ENCODE data around the gene MRPL27.
A peak's percentile ranks its signal among the peaks of the same experiment; 100 is the strongest.

MRPL27 gene

GRCh38 chr17:50359998-50360461, 13.0 kb downstream of the MRPL27 start:
- ChIA-PET CTCF (interaction anchor here (1.5 to 4.2 kb wide), 3 partner anchors 12 to 119 kb away, joined by 4 to 52 read pairs (median 39); partner anchors contain the start of gene RSAD1), POLR2A (interaction anchor here (0.6 to 1.4 kb wide), 4 partner anchors 13 to 970 kb away, joined by 3 to 5 read pairs (median 4); partner anchors contain the start of gene LRRC59)
- Histone ChIP-seq H3K4me3 (ENCODE audit: low read depth, low read length) (no peak overlapping the region), H3K4me1 (ENCODE audit: control insufficient read depth, insufficient read depth, low read length) (0 out of 2 replicates have a peak, but pooled peaks cover 5% of the 10 kb centered on the region), H3K36me3 (ENCODE audit: control insufficient read depth in 2 of 2, insufficient read depth in 1 of 2, low read length in 2 of 2) (peaks cover 9 to 78% of the 10 kb centered on the region in 2 experiments; a peak in 2 of 3 replicates), H3K27ac (ENCODE audit: extremely low read depth, low read depth, low read length) (no peak overlapping the region; the same call in 1 of the 2 replicates), H3K9me3 (ENCODE audit: control insufficient read depth, insufficient read depth, low read depth, low read length) (no peaks in the 10 kb centered on the region)
- TF ChIP-seq ZNF596 (tag by site-specific recombination; IDR thresholded peaks at IDR 0.05): no peak
- TF ChIP-seq ZNF791 (tag by site-specific recombination; IDR thresholded peaks at IDR 0.05): no peak
- TF ChIP-seq IKZF3 (tag by site-specific recombination; IDR thresholded peaks at IDR 0.05): no peak
- TF ChIP-seq ZNF776 (tag by site-specific recombination; IDR thresholded peaks at IDR 0.05; ENCODE audit: borderline replicate concordance): no peak
- no peak for TF ChIP-seq ZFP41 (tag by site-specific recombination; IDR thresholded peaks at IDR 0.05; ENCODE audit: borderline replicate concordance)
- no peak for TF ChIP-seq ZNF2 (tag by site-specific recombination; IDR thresholded peaks at IDR 0.05)
- TF ChIP-seq ZNF521 (tag by site-specific recombination; IDR thresholded peaks at IDR 0.05): no peak
- no peak for TF ChIP-seq ZNF10 (tag by site-specific recombination; IDR thresholded peaks at IDR 0.05)
- no peak for TF ChIP-seq ZNF664 (tag by site-specific recombination; IDR thresholded peaks at IDR 0.05)

DNA sequence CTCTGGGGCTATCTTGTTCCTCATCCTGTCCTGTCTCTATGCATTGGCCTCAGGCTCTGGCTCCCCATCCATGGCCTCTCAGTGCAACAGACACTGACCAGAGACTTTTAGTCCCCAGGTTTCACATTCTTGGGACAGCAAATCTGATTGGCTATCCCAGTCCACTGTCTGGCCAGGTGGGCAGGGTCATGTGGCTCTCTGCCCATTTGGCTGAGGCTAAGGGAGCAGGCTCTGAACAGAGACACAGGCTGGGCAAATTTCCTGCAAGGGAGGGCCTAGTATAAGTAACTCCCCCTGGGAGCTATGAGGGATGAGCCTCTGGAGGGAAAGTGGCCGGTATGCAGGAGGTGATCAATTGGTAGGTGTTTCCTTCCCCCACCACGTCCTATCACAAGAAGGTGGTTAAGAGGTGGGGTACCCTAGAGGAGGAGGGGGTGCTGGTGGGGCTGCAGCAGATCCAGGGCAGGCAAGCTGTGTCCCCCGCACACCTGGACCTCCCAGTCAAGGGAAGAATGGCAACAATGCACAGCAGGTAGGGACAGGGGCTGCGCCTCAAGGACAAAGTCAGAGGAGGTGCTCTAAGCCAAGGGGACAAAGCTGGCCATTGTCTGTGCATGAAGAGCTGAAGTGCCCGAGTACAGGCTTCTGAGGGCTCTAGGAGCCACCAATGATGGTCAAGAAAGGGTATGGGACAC, 13.8 kb downstream of the MRPL27 start:
- Histone ChIP-seq H3K36me3 (ENCODE audit: control insufficient read depth in 2 of 2, insufficient read depth in 1 of 2, low read length in 2 of 2) (peaks cover 9 to 78% of the 10 kb centered on the region in 2 experiments; a peak in 2 of 3 replicates), H3K27ac (ENCODE audit: extremely low read depth, low read depth, low read length) (no peak overlapping the region), H3K4me3 (ENCODE audit: low read depth, low read length) (no peak overlapping the region), H3K9me3 (ENCODE audit: control insufficient read depth, insufficient read depth, low read depth, low read length) (no peaks in the 10 kb centered on the region), H3K4me1 (ENCODE audit: control insufficient read depth, insufficient read depth, low read length) (0 out of 2 replicates have a peak, but pooled peaks cover 5% of the 10 kb centered on the region)
- ChIA-PET CTCF (interaction anchor here (1.5 to 4.2 kb wide), 3 partner anchors 25 to 120 kb away, joined by 4 to 52 read pairs (median 6); partner anchors contain the start of genes LRRC59 and RSAD1), POLR2A (interaction anchor here (0.6 to 1.4 kb wide), 5 partner anchors 10 to 159 kb away, joined by 3 to 5 read pairs (median 4); partner anchors contain the start of gene LRRC59)
- TF ChIP-seq, protein P1, sequence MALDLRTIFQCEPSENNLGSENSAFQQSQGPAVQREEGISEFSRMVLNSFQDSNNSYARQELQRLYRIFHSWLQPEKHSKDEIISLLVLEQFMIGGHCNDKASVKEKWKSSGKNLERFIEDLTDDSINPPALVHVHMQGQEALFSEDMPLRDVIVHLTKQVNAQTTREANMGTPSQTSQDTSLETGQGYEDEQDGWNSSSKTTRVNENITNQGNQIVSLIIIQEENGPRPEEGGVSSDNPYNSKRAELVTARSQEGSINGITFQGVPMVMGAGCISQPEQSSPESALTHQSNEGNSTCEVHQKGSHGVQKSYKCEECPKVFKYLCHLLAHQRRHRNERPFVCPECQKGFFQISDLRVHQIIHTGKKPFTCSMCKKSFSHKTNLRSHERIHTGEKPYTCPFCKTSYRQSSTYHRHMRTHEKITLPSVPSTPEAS (tag by site-specific recombination; IDR thresholded peaks at IDR 0.05): no peak
- TF ChIP-seq ZNF791 (tag by site-specific recombination; IDR thresholded peaks at IDR 0.05): no peak
- 0 out of 2 replicates have a peak, but pooled peaks have one; percentile 16 for TF ChIP-seq SP2 (tag by site-specific recombination; IDR thresholded peaks at IDR 0.05)
- TF ChIP-seq ZNF214 (tag by site-specific recombination; IDR thresholded peaks at IDR 0.05; ENCODE audit: borderline replicate concordance): no peak
- no peak for TF ChIP-seq ZIC2 (tag by site-specific recombination; IDR thresholded peaks at IDR 0.05)
- no peak for TF ChIP-seq ZNF324 (tag by site-specific recombination; IDR thresholded peaks at IDR 0.05)

DNA sequence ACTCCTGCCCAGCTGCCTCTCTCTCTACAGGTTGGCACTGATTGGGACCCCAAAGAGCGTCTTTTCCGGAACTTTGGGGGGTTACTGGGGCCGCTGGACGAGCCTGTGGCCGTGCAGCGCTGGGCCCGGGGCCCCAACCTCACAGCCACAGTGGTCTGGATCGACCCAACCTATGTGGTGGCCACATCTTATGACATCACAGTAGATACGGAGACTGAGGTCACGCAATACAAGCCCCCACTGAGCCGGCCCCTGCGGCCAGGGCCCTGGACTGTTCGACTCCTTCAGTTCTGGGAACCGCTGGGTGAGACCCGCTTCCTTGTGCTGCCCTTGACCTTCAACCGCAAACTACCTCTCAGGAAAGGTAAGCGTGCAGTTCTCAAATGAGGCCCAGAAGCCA, 14.8 kb downstream of the MRPL27 start:
- no peaks in the 10 kb centered on the region for H3K4me1 ChIP-seq (ENCODE audit: control insufficient read depth, insufficient read depth, low read length)
- no peaks in the 10 kb centered on the region for H3K9me3 ChIP-seq (ENCODE audit: control insufficient read depth, insufficient read depth, low read depth, low read length)
- ChIA-PET CTCF (interaction anchor here (1.6 kb wide), 1 partner anchor 40 kb away, joined by 6 read pairs; the partner anchor contains the start of gene LRRC59), POLR2A (interaction anchor here (1.1 kb wide), 1 partner anchor 11 kb away, joined by 3 read pairs; no protein-coding TSS in a partner anchor)
- H3K36me3 ChIP-seq (ENCODE audit: control insufficient read depth in 2 of 2, insufficient read depth in 1 of 2, low read length in 2 of 2): peaks cover 9 to 84% of the 10 kb centered on the region in 2 experiments; a peak in 2 of 3 replicates
- no peak overlapping the region for H3K4me3 ChIP-seq (ENCODE audit: low read depth, low read length)
- TF ChIP-seq ZNF473 (tag by site-specific recombination; IDR thresholded peaks at IDR 0.05): no peak
- no peak for TF ChIP-seq REPIN1 (tag by site-specific recombination; IDR thresholded peaks at IDR 0.05; ENCODE audit: low read depth)
- TF ChIP-seq KLF16 (tag by site-specific recombination; IDR thresholded peaks at IDR 0.05): no peak
- no peak overlapping the region for H3K27ac ChIP-seq (ENCODE audit: extremely low read depth, low read depth, low read length)
